ENCODE results near the gene CLEC7A.

CLEC7A gene

DNA sequence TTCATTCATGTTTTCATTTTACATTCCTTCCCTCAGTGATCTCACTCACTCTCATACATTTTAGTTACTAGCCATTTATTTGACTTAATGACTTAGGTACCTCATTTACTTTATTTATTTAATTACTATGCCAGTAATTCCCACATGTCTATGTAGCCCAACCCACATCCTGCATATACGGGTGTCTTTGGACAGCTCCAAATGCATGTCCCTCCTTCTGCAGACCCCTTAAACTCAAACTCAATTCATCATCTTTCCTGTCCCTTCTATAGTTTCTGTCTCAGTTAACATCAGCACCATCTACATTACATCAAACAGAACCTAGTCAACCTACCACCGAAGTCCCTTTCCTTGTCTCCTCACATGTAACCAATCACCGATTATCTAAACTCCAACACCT lies 34.0 kb downstream of the CLEC7A start:
- no peaks in the 10 kb centered on the region for H3K9me3 ChIP-seq
- no peak overlapping the region for H3K4me3 ChIP-seq (ENCODE audit: low read depth in 1 of 2, low read length in 1 of 2)
- no peaks in the 10 kb centered on the region for H3K36me3 ChIP-seq
- TF ChIP-seq, protein P1, sequence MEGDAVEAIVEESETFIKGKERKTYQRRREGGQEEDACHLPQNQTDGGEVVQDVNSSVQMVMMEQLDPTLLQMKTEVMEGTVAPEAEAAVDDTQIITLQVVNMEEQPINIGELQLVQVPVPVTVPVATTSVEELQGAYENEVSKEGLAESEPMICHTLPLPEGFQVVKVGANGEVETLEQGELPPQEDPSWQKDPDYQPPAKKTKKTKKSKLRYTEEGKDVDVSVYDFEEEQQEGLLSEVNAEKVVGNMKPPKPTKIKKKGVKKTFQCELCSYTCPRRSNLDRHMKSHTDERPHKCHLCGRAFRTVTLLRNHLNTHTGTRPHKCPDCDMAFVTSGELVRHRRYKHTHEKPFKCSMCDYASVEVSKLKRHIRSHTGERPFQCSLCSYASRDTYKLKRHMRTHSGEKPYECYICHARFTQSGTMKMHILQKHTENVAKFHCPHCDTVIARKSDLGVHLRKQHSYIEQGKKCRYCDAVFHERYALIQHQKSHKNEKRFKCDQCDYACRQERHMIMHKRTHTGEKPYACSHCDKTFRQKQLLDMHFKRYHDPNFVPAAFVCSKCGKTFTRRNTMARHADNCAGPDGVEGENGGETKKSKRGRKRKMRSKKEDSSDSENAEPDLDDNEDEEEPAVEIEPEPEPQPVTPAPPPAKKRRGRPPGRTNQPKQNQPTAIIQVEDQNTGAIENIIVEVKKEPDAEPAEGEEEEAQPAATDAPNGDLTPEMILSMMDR (IDR thresholded peaks at IDR 0.05): no peak
- H3K4me1 ChIP-seq (ENCODE audit: control insufficient read depth in 1 of 2, insufficient read depth in 1 of 2, low read depth in 1 of 2, low read length in 1 of 2): peaks cover 21% of the 10 kb centered on the region in 2 experiments
- no peak overlapping the region for H3K27ac ChIP-seq
- H3K27me3 ChIP-seq: no peaks in the 10 kb centered on the region

DNA sequence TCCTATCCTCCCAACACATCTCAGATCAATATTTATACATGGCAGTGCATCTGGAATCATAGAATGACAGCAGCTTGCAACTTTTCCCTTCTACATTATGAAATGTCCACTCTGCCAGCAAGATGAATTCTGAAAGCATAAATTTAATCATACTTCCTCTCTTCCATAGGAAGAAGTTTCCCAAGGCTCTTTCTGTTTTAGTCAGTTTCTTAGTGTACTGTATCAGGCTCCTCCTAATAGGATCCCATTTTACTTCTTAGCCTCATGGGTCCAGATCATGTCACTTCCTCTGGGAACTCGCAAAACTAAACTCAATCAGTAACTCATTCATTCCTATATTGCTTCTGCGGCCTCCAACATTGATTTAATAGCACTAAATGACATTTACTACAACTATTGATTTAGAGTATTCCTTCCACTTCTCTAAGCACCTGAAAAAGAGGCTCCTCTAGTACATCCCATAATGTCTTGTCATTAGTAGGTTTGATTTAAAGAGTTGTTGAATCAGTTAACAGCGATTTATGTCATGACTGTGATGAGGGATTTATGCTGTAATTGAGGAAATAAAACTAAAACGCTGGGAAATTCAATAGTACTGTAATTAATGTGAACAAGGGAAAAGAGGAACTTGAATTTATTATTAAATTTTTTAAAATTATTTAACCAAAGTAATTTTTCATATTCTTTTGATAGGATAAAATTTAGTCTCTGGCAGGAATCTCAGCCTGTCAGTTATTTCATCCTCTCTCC lies 35.2 kb downstream of the CLEC7A start:
- peak overlapping the region; percentile 62 for H3K27ac ChIP-seq

DNA sequence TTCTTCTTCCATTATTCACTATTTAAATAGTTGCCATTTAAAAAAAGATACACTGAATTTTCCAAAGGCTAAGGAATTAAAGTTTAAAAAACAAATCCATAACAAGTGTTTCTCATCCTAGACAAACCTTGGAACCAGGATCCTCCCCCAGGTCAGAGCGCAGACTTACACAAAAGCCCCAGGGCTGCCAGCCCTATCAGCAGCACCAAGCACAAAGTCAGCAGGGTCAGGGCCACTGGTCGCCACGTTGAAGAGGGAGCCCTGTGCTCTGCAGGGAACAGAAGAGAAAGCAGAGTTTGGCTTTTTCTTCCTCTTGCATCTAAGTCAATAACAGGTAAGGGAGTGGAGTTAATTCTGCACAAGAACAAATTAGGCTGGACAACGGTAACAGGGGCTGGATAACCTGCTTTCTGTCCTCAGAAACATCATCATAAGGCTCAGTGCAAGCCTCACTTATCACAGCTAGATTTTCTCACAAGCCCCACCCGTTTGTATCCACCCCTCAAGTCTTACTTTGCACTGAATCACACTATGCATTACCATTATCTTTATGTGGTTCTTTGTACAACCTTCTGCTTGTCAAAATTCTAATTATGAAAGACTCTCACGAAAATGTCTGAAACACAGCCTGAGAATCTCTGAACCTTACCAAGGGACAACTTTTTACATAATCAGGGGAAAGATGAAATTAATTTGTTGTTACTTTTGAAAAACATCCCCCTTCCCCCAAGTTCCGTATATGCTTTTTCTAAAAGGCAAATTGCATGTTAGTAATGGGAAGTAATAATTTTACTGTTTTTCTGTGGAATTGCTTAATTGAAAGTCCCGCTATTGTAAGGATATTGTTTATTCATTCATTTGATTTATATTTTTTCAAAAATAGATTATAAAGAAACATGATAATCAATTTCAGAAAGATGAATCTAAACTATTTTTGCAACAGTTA lies 40.8 kb downstream of the CLEC7A start:
- H3K9me3 ChIP-seq: no peaks in the 10 kb centered on the region
- H3K4me1 ChIP-seq (ENCODE audit: control insufficient read depth in 1 of 2, insufficient read depth in 1 of 2, low read depth in 1 of 2, low read length in 1 of 2): peaks cover 18 to 22% of the 10 kb centered on the region in 2 experiments
- no peaks in the 10 kb centered on the region for H3K27me3 ChIP-seq
- no peaks in the 10 kb centered on the region for H3K36me3 ChIP-seq
- H3K27ac ChIP-seq: peak overlapping the region; percentile 61
- H3K4me3 ChIP-seq (ENCODE audit: low read depth in 1 of 2, low read length in 1 of 2): no peak overlapping the region
- TF ChIP-seq, protein P1 (IDR thresholded peaks at IDR 0.05): no peak

More for the DNA sequence above, 35.2 kb downstream of the CLEC7A start:
- Histone ChIP-seq H3K4me1 (ENCODE audit: control insufficient read depth in 1 of 2, insufficient read depth in 1 of 2, low read depth in 1 of 2, low read length in 1 of 2) (peaks cover 27% of the 10 kb centered on the region in 2 experiments), H3K27me3 (no peaks in the 10 kb centered on the region), H3K4me3 (ENCODE audit: low read depth in 1 of 2, low read length in 1 of 2) (no peak overlapping the region), H3K36me3 (no peaks in the 10 kb centered on the region), H3K9me3 (no peaks in the 10 kb centered on the region)
- TF ChIP-seq, protein P1 (IDR thresholded peaks at IDR 0.05): no peak

DNA sequence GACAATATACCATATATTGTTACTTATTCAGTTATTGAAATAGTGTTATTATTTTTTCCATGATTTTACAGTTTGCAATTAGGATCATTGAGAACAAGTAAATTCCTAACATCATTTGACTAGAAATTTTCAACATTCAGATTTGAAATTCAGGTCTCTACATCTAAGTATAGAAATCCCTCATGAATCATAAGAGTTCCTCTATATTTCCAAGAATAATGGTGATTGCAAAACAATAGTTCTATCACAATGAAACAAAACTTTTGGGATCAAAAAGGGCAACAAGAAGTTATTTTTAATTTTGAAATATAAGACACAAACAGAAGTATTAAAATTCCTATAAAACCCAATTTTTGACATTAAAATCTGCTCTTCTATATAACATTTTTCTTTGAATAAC lies 42.0 kb downstream of the CLEC7A start:
- TF ChIP-seq, protein P1 (IDR thresholded peaks at IDR 0.05): no peak
- peaks cover 15% of the 10 kb centered on the region in 2 experiments for H3K4me1 ChIP-seq (ENCODE audit: control insufficient read depth in 1 of 2, insufficient read depth in 1 of 2, low read depth in 1 of 2, low read length in 1 of 2)
- H3K27me3 ChIP-seq: no peaks in the 10 kb centered on the region
- H3K4me3 ChIP-seq (ENCODE audit: low read depth in 1 of 2, low read length in 1 of 2): no peak overlapping the region
- H3K36me3 ChIP-seq: no peaks in the 10 kb centered on the region
- no peak overlapping the region for H3K27ac ChIP-seq
- no peaks in the 10 kb centered on the region for H3K9me3 ChIP-seq

DNA sequence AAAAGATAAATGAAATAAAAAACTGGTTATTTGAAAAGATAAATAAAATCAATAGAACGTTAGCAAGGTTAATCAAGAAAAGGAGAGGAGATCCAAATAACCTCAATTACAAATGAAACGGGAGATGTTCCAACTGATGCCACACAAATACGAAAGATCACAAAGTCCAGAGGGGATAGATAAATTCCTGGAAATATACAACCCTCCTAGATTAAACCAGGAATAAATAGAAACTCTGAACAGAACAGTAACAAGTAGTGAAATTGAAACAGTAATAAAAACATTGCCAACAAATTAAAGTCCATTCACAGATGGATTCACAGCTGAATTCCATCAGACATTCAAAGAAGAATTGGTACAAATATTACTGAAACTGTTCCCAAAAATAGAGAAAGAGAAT lies 43.6 kb downstream of the CLEC7A start:
- Histone ChIP-seq H3K9me3 (no peaks in the 10 kb centered on the region), H3K36me3 (no peaks in the 10 kb centered on the region), H3K4me1 (ENCODE audit: control insufficient read depth in 1 of 2, insufficient read depth in 1 of 2, low read depth in 1 of 2, low read length in 1 of 2) (peaks cover 27% of the 10 kb centered on the region in 2 experiments), H3K27ac (no peak overlapping the region), H3K4me3 (ENCODE audit: low read depth in 1 of 2, low read length in 1 of 2) (no peak overlapping the region), H3K27me3 (no peaks in the 10 kb centered on the region)
- TF ChIP-seq, protein P1 (IDR thresholded peaks at IDR 0.05): no peak
